Measurements from ENCODE around the gene TFF3.

Gene TFF3

GRCh38 chr21:42320791-42321190, 5.6 kb upstream of the TFF3 start:
- Histone ChIP-seq H2AFZ (no peak overlapping the region), H3K9ac (no peak overlapping the region), H3K9me3 (ENCODE audit: control insufficient read depth, low read length) (no peaks in the 10 kb centered on the region), H3K4me2 (ENCODE audit: low read length) (no peak overlapping the region), H3K4me3 (ENCODE audit: low read depth, low read length) (no peak overlapping the region), H3K79me2 (no peaks in the 10 kb centered on the region), H3K27ac (no peak overlapping the region), H3K27me3 (ENCODE audit: control insufficient read depth, insufficient read depth, low read length) (no peaks in the 10 kb centered on the region), H3K36me3 (ENCODE audit: control insufficient read depth, insufficient read depth, low read length) (no peaks in the 10 kb centered on the region), H3K4me1 (no peaks in the 10 kb centered on the region)
- TF ChIP-seq CTCF (IDR thresholded peaks at IDR 0.05), result no peak

GRCh38 chr21:42319851-42320572, 4.8 kb upstream of the TFF3 start:
- H3K9ac ChIP-seq, result no peak overlapping the region
- no peak overlapping the region for H3K27ac ChIP-seq

GRCh38 chr21:42319376-42319775, 4.2 kb upstream of the TFF3 start:
- H3K27me3 ChIP-seq (ENCODE audit: control insufficient read depth, insufficient read depth, low read length), result no peaks in the 10 kb centered on the region
- H3K4me2 ChIP-seq (ENCODE audit: low read length), result no peak overlapping the region
- no peaks in the 10 kb centered on the region for H3K9me3 ChIP-seq (ENCODE audit: control insufficient read depth, low read length)
- H3K4me3 ChIP-seq (ENCODE audit: low read depth, low read length), result no peak overlapping the region
- no peak overlapping the region for H3K9ac ChIP-seq
- H3K79me2 ChIP-seq, result no peaks in the 10 kb centered on the region
- H2AFZ ChIP-seq, result no peak overlapping the region
- H3K36me3 ChIP-seq (ENCODE audit: control insufficient read depth, insufficient read depth, low read length), result no peaks in the 10 kb centered on the region
- H3K4me1 ChIP-seq, result no peaks in the 10 kb centered on the region
- TF ChIP-seq CTCF (IDR thresholded peaks at IDR 0.05), result no peak
- no peak overlapping the region for H3K27ac ChIP-seq

More at GRCh38 chr21:42319851-42320572, 4.8 kb upstream of the TFF3 start:
- TF ChIP-seq CTCF (IDR thresholded peaks at IDR 0.05), result no peak
- Histone ChIP-seq H3K36me3 (ENCODE audit: control insufficient read depth, insufficient read depth, low read length) (no peaks in the 10 kb centered on the region), H3K4me1 (no peaks in the 10 kb centered on the region), H3K27me3 (ENCODE audit: control insufficient read depth, insufficient read depth, low read length) (no peaks in the 10 kb centered on the region), H3K4me3 (ENCODE audit: low read depth, low read length) (no peak overlapping the region), H3K4me2 (ENCODE audit: low read length) (no peak overlapping the region), H3K9me3 (ENCODE audit: control insufficient read depth, low read length) (no peaks in the 10 kb centered on the region), H3K79me2 (no peaks in the 10 kb centered on the region), H2AFZ (no peak overlapping the region)

- Histone ChIP-seq H3K9ac (no peak overlapping the region), H3K9me3 (ENCODE audit: control insufficient read depth, low read length) (no peaks in the 10 kb centered on the region), H3K27me3 (ENCODE audit: control insufficient read depth, insufficient read depth, low read length) (no peaks in the 10 kb centered on the region), H3K4me2 (ENCODE audit: low read length) (no peak overlapping the region), H3K4me3 (ENCODE audit: low read depth, low read length) (no peak overlapping the region), H3K36me3 (ENCODE audit: control insufficient read depth, insufficient read depth, low read length) (no peaks in the 10 kb centered on the region), H2AFZ (no peak overlapping the region), H3K4me1 (no peaks in the 10 kb centered on the region), H3K79me2 (no peaks in the 10 kb centered on the region), H3K27ac (no peak overlapping the region)
- TF ChIP-seq CTCF (IDR thresholded peaks at IDR 0.05), result no peak
Observed at GRCh38 chr21:42317826-42318746, 2.9 kb upstream of the TFF3 start.
